LNCaP clone FGC (cell line): ENCODE data around the gene GRAP2.
A peak's percentile ranks its signal among the peaks of the same experiment; 100 is the strongest.

Source experiments
- DNase-seq: peaks from one replicate; pipeline ENCODE4 v3.0.0-alpha.2; 2011; ENCODE audit warnings: low read depth
- H3K4me3 ChIP-seq: 2 replicates; pipeline ENCODE4 v1.5.1; 2011; ENCODE audit warnings: mild to moderate bottlenecking, low read depth, low read length, control low read depth
- CTCF ChIP-seq: IDR thresholded peaks from 2 replicates; pipeline ENCODE4 v1.5.1; 2012; ENCODE audit warnings: mild to moderate bottlenecking; ENCODE audit not compliant: control insufficient read depth, insufficient read depth; ENCODE audit errors: extremely low read depth

GRAP2 gene

GRCh38 chr22:39932918-39933649 is 32.2 kb downstream of the GRAP2 start:
- H3K4me3 ChIP-seq = no peak overlapping the region
- DNase-seq = no peak
- peak; percentile 47 for TF ChIP-seq CTCF

- H3K4me3 ChIP-seq = no peak overlapping the region
- TF ChIP-seq CTCF = no peak
Observed at GRCh38 chr22:39933741-39934140, 32.9 kb downstream of the GRAP2 start.

GRCh38 chr22:39935116-39935515 is 34.2 kb downstream of the GRAP2 start:
- no peak for DNase-seq
- no peak overlapping the region for H3K4me3 ChIP-seq
- no peak for TF ChIP-seq CTCF

More at GRCh38 chr22:39933741-39934140, 32.9 kb downstream of the GRAP2 start:
- no peak for DNase-seq

- DNase-seq = no peak
- TF ChIP-seq CTCF = no peak
- H3K4me3 ChIP-seq = no peak overlapping the region
Observed at GRCh38 chr22:39935612-39936011, 34.7 kb downstream of the GRAP2 start.

GRCh38 chr22:39936523-39937145 is 35.8 kb downstream of the GRAP2 start:
- TF ChIP-seq CTCF = no peak
- DNase-seq = no peak
- H3K4me3 ChIP-seq = no peak overlapping the region

- no peak for TF ChIP-seq CTCF
- no peak for DNase-seq
- no peak overlapping the region for H3K4me3 ChIP-seq
Observed at GRCh38 chr22:39937906-39938305, 37.0 kb downstream of the GRAP2 start.
